ENCODE results near the gene NASP. TPM values are rescaled to one million over a fixed set of nuclear protein-coding genes. Genes with fewer than 3 reads are reported as not detected.

The NASP gene
- total RNA-seq, 2 experiments from 2014 or later: 227 to 246 TPM

DNA sequence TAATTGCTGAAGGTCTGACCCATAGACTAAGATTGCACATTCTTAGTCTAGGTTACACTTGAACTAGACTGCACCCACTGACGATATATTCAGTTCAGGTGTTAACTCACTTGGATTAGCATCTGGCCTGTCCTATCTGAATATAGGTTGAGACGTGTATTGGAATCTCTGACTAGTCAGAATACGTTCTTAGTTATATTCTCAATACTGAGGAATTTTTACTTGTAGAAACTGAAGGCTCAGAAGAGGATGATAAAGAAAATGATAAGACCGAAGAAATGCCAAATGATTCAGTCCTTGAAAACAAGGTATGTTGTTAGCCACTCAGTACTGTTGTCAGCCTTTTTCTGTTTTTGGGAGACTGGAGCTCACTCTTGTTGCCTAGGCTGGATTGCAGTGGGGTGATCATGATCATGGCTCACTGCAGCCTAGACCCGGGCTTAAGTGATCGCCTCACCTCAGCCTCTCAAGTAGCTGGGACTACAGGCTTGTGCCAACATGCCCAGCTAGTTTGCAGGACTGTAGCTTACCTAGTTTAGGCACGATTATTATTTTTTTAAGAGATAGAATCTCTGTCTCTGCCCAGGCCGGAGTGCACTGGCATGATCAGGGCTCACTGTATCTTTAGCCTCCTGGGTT is 29.2 kb downstream of the NASP start:
- Mint-ChIP-seq H3K9me3 (no peaks in the 10 kb centered on the region), H3K4me3 (no peak overlapping the region), H3K36me3 (ENCODE audit: low read depth) (peaks cover 57% of the 10 kb centered on the region), H3K27ac (peak overlapping the region; percentile 68), H3K4me1 (ENCODE audit: low read depth) (peaks cover 5% of the 10 kb centered on the region), H3K27me3 (no peaks in the 10 kb centered on the region)
- CTCF ChIA-PET: interaction anchor here (0.8 kb wide), 1 partner anchor 253 kb away, joined by 3 read pairs; no protein-coding TSS in a partner anchor
- TF ChIP-seq, protein P1, sequence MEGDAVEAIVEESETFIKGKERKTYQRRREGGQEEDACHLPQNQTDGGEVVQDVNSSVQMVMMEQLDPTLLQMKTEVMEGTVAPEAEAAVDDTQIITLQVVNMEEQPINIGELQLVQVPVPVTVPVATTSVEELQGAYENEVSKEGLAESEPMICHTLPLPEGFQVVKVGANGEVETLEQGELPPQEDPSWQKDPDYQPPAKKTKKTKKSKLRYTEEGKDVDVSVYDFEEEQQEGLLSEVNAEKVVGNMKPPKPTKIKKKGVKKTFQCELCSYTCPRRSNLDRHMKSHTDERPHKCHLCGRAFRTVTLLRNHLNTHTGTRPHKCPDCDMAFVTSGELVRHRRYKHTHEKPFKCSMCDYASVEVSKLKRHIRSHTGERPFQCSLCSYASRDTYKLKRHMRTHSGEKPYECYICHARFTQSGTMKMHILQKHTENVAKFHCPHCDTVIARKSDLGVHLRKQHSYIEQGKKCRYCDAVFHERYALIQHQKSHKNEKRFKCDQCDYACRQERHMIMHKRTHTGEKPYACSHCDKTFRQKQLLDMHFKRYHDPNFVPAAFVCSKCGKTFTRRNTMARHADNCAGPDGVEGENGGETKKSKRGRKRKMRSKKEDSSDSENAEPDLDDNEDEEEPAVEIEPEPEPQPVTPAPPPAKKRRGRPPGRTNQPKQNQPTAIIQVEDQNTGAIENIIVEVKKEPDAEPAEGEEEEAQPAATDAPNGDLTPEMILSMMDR (IDR thresholded peaks at IDR 0.05): no peak
- DNase-seq (no peak), ATAC-seq (no peak)
- POLR2A ChIA-PET: interaction anchor here (0.6 to 4.0 kb wide), 5 partner anchors 9 to 92 kb away, joined by 3 to 19 read pairs (median 7); partner anchors contain the start of gene CCDC17
- intact Hi-C loops (cut with micrococcal nuclease): no loop called here

DNA sequence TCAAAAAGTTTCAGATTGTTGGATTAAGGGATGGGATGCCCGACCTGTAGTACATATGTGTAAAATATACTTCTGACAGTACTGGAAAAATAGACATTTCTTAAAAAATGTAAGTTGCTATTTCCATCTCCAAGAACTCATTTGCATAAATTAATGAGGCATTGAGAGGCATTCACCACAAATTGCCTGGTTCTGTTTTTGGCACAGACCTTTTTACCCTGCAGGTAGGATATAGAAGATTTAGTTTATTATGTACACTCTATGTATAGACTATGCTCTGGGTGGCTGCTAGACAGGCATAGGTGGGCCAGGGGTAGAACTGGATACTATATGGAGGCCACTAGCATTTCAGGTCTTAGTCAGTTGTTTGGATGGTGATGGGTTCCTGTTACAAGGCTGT is 32.0 kb downstream of the NASP start:
- intact Hi-C loops (cut with micrococcal nuclease): no loop called here
- H3K4me1 Mint-ChIP-seq (ENCODE audit: low read depth): no peaks in the 10 kb centered on the region
- H3K4me3 Mint-ChIP-seq: no peak overlapping the region
- no peaks in the 10 kb centered on the region for H3K27me3 Mint-ChIP-seq
- H3K36me3 Mint-ChIP-seq (ENCODE audit: low read depth): peaks cover 48% of the 10 kb centered on the region
- CTCF ChIA-PET: no interaction called here
- ATAC-seq: no peak
- DNase-seq: no peak
- TF ChIP-seq, protein P1 (IDR thresholded peaks at IDR 0.05): no peak
- POLR2A ChIA-PET: no interaction called here
- no peak overlapping the region for H3K27ac Mint-ChIP-seq
- H3K9me3 Mint-ChIP-seq: no peaks in the 10 kb centered on the region

DNA sequence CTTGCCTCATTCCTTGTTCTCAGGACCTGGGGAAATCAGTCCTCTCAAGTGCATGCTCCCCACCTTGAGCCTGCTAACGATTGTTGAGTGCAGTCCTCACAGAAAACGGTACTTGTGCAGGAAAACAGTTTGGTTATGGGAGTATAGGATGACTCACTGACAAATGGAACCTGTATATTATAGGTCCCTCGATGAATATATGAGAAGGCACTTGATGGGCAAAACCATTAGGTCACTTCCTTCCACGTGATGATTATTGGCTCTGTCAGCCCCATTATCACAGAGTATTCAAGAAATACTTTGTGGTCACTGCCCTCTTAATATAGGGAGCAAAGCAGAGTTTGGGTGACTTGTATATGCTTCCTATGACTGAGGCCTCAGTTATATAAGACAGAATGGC is 33.8 kb downstream of the NASP start:
- H3K4me1 Mint-ChIP-seq (ENCODE audit: low read depth): no peaks in the 10 kb centered on the region
- intact Hi-C loops (cut with micrococcal nuclease): no loop called here
- no peak for DNase-seq
- ATAC-seq: no peak
- POLR2A ChIA-PET: interaction anchor here (0.5 to 1.3 kb wide), 2 partner anchors 20 to 78 kb away, joined by 3 read pairs; no protein-coding TSS in a partner anchor
- no peaks in the 10 kb centered on the region for H3K27me3 Mint-ChIP-seq
- CTCF ChIA-PET: no interaction called here
- H3K9me3 Mint-ChIP-seq: no peaks in the 10 kb centered on the region
- no peak overlapping the region for H3K4me3 Mint-ChIP-seq
- no peak overlapping the region for H3K27ac Mint-ChIP-seq
- TF ChIP-seq, protein P1 (IDR thresholded peaks at IDR 0.05): no peak
- peaks cover 42% of the 10 kb centered on the region for H3K36me3 Mint-ChIP-seq (ENCODE audit: low read depth)

DNA sequence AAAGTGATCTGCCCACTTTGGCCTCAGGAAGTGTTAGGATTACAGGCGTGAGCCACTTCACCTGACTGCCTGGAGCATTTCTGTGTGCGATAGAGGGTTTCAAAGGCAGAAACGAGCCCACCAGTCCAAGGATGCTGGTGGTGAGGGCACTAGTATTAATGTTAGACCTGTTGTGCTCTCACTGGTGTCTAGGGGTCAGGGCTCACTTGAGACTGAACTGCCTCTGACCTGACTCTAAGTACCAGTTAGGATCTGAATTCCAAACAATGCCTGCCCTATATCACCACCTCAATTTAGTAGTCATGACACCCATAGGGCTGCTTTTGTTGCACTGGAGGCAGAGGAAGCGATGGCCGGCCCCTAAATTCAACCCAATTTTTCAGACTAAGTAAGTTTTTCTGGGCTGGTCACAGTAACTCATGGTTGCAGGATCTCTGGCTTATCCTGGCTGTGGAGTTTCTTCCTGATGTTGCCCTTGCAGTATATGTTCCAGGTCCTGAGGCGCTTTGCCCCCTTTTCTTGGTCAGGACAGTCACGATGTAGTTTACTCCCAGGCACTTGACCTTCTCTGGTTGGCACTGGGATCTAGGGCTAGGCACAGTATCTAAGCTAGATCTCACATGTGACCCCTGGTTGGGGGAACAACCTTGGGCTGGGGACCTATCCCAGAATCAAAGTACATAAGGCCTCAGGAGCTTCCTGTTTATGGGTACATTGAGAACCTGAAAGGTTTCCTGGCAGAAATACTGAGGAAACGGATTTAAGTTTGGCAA is 35.5 kb downstream of the NASP start:
- Mint-ChIP-seq H3K4me1 (ENCODE audit: low read depth) (no peaks in the 10 kb centered on the region), H3K4me3 (no peak overlapping the region), H3K36me3 (ENCODE audit: low read depth) (peaks cover 38% of the 10 kb centered on the region), H3K27ac (peak overlapping the region; percentile 59), H3K27me3 (no peaks in the 10 kb centered on the region), H3K9me3 (no peaks in the 10 kb centered on the region)
- DNase-seq (no peak), ATAC-seq (no peak)
- ChIA-PET POLR2A (no interaction called here), CTCF (no interaction called here)
- intact Hi-C loops (cut with micrococcal nuclease): no loop called here
- TF ChIP-seq, protein P1 (IDR thresholded peaks at IDR 0.05): no peak

Measured in activated CD8-positive, alpha-beta T cell treated with anti-CD3 and anti-CD28 coated beads for 36 hours (primary cell).